OCI-M1 (cell line): Measurements from ENCODE around the gene MAN1A2.
A peak's percentile ranks its signal among the peaks of the same experiment; 100 is the strongest.

Source experiments
- DNase-seq: peaks from one replicate; lab custom pipeline; 2025; lab: John Stamatoyannopoulos, UW

The MAN1A2 gene

DNA sequence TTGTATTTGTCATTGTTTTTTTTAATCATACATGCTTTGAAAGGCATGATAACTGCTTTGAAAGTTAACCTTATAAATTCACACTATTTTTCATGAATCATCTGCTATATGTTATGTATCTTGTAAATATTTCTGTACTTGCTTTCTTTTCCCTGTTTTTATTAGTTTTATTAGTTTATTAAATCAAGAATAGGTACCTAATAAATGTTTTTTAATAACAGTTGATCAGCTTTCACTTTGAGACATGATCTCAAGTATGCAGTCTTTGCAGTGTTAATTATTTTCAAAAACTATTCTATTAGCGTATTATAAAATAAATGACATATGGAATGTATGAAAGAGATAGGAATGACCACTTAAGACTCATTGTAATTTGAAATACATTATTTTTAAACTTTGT lies 127.8 kb downstream of the MAN1A2 start:
- no peak for DNase-seq

DNA sequence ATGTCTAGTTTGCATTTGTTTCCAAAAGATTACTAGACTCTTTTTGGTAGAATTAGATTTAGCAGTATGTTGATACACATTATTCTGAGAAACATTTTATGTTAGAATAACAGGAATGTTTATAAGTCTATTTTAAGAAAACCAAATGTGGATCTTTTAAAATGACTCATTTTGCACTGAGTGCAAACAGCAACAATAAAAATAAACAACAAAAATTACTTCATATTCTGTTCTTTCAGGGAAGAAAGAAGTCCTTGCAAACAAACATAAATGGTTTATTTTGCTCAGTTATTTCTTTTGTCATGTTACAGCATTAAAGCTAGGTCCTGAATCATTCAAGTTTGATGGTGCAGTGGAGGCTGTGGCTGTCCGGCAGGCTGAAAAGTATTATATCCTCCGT lies 131.8 kb downstream of the MAN1A2 start:
- no peak for DNase-seq

DNA sequence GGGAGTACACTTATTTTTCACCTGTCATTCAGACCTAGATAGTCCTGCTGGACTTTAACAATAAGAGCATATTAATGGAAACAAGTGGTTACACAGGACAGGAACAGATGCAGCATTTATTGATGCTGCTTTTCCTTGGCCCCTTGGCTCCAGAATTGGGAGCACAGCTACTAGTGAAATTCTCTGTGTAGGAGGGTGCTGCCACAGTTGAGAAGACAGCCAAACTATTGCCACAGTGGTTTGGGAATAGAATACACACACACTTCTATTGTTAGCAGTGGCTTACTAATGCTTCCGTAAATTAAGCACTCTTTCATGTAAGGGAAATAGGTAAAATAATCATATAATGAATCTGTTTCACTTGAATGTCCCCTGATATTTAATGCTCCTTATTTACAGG lies 133.3 kb downstream of the MAN1A2 start:
- DNase-seq = no peak

DNA sequence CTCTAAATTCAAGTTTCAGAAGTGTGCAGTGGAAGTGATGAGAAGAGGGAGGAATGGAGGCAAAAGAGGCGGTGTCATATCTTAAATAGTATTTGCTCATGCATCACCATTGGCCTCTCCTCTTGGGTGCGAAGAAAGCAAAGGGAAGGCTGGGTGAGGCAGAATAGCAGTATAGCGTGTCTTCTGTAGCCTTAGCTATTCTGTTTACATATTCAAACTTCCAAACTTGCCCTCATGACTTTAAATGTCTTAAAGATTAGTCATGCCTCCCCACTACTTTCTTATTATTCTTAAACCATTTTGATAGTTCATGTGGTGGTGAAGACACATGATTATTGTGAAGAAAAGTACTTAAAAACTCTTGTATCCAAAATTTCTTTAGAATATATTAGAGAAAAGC lies 134.0 kb downstream of the MAN1A2 start:
- no peak for DNase-seq

- DNase-seq = no peak
Observed at GRCh38 chr1:117511273-117511672, 144.0 kb downstream of the MAN1A2 start.

GRCh38 chr1:117512728-117513321 lies 145.6 kb downstream of the MAN1A2 start:
- DNase-seq = peak; percentile 57

- no peak for DNase-seq
Observed at GRCh38 chr1:117523111-117523510, 155.9 kb downstream of the MAN1A2 start.

DNA sequence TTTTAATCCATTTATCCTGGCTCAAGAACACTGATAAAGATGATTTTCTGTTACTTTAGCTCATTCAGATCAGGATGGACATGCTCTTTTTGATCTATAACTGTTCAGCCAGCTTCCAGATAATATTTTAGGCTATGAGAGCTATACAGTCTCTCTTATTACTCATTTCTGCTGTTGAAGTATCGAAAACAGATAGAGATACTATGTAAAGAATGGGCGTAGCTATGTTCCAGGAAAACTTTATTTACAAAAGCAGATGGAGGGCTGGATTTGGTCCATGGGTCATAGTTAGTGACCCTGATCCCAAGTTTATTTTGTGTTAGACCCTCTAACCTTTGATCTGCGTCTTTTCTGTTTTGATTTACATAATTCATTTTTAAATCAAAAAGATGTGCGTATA lies 159.8 kb downstream of the MAN1A2 start:
- no peak for DNase-seq

- no peak for DNase-seq
Observed at GRCh38 chr1:117527566-117528102, 160.4 kb downstream of the MAN1A2 start.

DNA sequence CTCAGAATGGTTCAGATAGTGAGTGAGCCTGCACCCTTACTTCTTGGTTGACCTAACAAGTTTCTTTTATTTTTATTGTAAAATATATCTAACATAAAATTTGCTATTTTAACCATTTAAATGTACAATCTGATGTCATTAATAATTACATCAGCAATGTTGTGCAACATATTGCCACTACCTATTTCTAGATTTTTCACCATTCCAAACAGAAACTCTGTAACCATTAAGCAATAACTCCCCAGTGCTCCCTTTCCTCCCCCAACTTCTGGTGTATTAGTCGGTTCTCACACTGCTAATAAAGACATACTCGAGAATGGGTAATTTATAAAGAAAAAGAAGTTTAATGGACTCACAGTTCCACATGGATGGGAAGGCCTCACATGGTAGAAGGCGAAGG lies 162.4 kb downstream of the MAN1A2 start:
- DNase-seq = no peak

GRCh38 chr1:117531222-117531621 lies 164.0 kb downstream of the MAN1A2 start:
- DNase-seq = no peak

- DNase-seq = peak; percentile 92
Observed at GRCh38 chr1:117534995-117535467, 167.8 kb downstream of the MAN1A2 start.

DNA sequence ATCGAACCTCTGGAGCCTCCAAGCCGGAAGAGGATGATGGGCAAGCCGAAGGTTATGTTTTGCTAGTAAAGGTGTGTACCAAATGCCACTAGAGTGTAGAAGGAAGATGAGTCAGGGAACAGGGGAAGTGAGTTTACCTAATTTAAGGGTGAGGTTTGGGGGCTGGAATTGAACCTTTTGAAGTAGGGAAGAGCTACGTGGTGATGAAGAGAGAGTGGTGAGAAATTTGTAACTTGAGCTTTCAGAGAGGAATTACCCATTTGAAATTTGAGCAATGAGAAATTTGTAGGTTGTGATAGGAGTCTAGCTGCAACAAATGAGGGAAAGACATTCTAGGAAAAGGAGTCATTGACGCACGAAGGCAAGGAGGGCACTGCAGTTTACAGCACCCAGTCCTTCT lies 168.6 kb downstream of the MAN1A2 start:
- no peak for DNase-seq

GRCh38 chr1:117537291-117537920 lies 170.2 kb downstream of the MAN1A2 start:
- DNase-seq = no peak

DNA sequence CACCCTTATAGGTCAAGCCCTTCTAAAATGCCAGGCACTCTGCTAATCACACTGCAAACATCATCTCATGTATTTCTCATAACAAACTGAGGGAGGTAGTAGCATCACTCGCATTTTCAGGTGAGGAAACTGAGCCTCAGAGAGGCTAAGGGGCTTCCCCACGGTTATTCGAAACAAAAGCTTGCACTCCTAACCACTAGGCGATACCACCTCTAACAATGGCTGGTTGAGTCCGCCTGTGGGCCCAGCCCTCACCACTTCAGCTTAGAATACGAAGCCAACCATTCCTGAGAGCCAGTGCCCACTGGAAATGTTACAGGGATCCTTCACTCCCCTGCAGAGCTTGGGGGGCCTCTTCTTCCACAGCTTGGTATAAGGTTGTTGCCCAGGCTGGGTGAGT lies 173.3 kb downstream of the MAN1A2 start:
- no peak for DNase-seq

DNA sequence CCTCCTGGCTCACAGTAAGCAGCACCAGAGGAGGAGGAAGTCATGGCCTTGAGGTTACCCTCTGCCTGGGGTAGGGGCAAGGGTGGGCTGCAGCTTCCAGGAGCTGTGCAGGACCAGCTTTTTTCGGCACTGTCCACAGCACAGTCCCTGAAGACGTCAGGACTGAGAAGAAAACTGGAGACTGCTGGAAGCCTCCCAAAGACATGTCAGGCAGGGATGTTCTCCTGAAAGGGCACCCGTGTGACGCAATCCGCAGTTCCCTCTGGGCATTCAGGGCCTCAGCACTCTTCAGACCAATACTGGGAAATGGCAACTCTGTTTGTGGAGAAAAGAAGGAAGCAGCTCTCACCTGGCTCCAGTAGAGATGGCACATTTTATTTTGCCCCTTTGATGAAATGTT lies 173.8 kb downstream of the MAN1A2 start:
- DNase-seq = no peak

DNA sequence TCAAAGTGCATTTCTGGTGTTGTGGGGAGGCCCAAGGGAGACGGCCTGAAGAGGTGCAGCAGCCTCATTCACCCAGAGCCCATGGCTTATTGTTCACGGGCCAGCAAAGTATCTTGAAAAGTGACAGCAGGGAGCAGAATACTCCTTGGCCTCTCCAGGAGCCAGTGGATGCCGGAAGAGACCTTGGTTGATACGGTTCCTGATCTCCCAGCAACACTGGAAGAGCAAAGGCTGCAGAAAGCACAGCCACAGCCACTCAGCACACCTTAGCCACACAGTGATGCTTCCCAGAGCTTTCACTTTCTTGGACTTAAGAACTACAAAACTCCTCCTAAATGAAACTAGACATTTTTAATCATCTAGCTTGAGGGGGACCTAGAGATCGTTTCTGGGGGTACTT lies 174.3 kb downstream of the MAN1A2 start:
- DNase-seq = no peak

DNA sequence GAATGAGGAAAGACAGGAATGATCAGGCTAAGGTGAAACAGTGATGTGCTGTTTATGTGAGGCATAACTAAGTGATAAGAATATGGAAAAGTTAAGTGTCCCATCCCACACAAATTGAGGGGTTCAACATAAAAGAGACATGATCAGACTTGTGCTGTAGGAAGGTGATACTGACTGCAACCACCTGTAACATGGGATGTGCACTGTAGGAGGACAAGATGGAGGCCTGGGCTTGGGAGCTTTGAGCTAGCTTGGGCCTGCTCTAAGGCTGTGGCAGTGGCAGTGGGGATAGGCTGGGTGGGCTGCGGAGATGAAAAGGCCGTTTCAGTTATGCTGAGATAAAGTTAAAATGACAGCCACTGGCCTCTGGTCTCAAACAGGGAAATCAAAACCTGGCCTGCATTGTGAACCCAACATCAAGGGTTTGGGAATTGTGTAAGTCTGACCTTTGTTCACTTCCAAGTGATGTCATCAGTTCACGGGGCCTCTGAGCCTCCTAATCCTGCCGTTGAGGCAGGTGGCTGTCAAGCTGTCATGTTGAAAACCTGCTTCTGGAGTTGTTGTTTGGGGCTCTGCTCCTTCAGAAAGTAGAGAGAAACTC lies 177.4 kb downstream of the MAN1A2 start:
- DNase-seq = no peak

DNA sequence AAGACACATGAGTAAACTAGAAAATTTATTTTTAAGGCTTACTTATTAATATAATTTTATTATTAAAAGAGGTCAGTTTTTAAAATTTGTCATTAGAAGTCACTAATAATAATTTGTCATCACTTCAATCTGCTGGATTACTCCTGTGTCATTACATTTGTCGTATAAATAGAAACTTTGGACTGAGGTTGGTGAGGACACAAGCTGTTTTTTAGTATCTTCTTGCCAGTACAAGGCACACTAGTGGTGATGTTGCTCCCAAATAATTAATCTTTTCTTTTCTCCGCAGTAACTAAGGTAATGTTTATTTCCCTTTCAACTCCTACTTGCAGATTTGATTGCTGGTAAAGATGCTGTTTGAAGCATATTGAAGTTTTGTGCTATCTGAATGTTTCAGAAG lies 179.2 kb downstream of the MAN1A2 start:
- no peak for DNase-seq

- no peak for DNase-seq
Observed at GRCh38 chr1:117553471-117553870, 186.2 kb downstream of the MAN1A2 start.

DNA sequence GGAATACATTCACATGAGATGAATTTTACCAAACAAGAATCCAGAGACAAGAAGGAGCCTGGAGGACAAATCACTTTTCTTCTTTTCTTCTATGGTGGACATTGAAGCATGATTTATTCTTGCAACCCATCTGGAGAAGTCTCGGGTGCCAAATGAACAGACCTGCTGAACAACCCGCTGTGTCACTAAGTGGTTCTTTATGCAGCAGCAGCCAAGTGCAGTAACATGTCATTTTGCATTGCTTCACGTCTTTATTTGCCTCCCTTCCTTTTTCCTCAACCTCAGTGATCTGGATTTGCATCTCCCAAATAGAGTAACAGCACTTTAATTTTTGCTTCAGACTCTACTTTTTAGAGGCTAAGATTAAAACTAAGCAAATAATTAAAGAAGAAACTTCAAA lies 188.6 kb downstream of the MAN1A2 start:
- no peak for DNase-seq

GRCh38 chr1:117556341-117556740 lies 189.1 kb downstream of the MAN1A2 start:
- peak; percentile 45 for DNase-seq

DNA sequence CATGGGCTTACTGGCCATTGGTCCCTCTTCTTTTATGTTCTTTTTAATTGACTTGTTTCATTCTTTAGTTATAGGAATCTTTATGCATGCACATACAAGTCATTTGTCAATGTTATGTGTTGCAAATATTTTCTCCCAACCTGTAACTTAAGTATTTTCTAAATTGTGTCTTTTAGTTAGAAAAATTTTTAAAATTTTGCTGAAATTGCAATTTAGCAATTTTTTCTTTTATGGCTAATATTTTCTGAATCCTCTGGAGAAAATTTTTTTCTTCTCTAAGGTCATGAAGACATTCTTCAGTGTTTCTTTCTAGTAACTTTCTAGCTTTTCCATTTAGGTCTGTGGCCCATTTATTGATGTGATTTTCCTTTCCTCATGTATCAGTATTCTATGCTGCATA lies 189.7 kb downstream of the MAN1A2 start:
- DNase-seq = no peak
